Measurements from ENCODE around the gene CDH4.
"Not testable (repeated sequence)": the region's sequence is repeated elsewhere in the genome, so short reads cannot be mapped to it uniquely, and the experiment has no call there.

CDH4 gene

DNA sequence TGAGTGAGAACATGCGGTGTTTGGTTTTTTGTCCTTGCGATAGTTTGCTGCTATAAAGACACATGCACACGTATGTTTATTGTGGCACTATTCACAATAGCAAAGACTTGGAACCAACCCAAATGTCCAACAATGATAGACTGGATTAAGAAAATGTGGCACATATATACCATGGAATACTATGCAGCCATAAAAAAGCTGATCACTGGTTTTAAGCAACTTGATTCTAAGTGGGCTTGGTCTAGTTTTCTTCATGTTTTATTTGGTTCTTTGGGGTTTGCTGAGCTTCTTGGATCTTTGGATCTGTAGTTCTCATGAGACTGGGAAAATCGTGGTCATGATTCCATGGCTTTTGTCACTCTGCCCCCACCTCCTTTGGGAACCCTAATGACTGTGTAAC is 227.4 kb downstream of the CDH4 start:
- in situ Hi-C loops (cut with HindIII; ENCODE audit: low sequenced_read_pairs) = not testable (repeated sequence)

DNA sequence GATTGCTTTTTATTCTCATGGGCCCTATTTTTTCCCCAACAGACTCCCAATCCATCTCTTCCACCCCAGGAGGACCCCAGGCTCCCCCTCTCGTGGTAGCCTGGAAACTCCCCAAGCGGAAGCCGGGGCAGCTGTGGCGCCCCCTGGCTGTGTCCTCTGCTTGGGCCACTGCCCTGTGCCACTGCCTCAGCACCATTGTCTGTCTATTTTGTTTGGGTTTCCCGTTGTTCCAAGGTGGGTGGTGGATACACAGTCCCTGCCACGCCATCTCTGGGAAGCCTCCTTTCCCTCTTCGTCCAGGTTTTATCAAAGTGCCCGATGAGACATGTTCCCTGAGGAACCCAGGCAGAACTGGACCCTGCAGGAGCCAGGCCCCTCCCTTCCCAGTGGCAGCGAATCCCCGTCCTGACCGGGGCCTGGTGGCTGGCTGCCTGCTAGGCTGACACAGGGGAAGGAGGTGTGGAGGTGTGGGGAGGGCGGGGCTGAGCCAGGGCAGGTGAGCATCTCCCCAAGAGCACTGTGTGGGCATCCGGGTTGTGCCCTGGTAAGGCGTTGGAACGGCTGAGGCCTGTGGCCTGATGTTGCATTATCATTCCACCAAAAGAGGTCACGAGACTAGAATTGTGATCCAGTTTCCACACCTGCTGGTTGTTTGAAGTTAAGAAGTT is 228.2 kb downstream of the CDH4 start:
- in situ Hi-C loops (cut with HindIII; ENCODE audit: low sequenced_read_pairs) = no loop called here

DNA sequence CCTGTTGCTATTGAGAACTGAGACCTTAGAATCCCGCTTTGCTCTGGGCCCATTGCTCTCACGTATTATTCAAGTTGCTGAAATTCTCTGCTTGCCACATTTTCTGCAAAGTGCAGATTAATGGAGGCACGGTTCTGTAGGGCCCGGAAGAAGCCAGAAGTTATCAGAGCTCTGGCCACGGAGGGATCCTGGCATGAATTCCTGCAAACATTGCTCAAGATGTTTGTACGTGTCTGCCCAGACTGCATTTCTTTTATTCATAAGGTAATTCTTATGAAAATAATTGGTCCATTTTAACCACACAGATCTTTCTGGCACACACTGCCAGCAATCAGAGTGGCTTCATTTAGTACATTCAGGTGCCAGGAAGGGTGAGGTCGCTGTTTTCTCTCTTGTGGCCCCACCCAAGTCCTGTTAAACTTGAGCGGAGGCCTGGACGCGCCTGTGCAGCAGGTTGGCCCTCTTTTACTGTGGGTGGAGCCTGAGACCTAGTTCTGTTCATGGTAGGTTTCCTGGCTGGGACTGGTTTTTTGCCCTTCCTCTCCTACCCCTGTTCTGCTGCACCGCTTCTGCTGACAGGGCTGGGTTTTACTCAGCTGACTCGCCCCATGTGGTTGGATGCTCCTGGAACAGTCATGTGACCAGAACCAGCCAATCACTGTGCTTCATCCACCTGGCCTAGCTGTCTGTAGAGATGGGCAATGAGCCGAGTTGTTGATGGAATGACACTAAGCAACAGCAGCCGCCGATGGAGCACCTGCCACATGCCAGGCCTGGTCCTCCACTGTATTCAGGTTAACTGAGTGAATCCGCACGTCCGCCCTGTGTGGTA is 230.2 kb downstream of the CDH4 start:
- in situ Hi-C loops (cut with HindIII; ENCODE audit: low sequenced_read_pairs) = no loop called here

DNA sequence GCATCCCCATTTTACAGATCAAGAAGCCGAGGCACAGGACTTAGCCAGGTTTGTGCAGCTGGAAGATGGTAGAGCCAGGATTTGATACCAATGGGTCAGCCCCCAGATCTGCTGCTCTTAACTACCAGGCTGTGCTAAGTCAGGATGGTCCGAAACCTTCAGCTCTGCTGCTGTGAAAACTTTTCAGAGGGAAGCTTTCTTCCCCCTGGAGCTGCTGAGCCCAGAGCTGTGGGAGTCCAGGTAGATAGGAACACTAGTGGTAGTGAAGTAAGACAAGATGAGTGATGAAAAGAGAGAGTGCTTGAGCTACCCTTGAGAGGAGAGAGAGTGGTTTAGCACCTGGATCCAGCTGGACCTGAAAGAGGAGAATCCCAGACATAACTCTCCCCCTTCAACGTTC is 230.8 kb downstream of the CDH4 start:
- in situ Hi-C loops (cut with HindIII; ENCODE audit: low sequenced_read_pairs) = no loop called here

DNA sequence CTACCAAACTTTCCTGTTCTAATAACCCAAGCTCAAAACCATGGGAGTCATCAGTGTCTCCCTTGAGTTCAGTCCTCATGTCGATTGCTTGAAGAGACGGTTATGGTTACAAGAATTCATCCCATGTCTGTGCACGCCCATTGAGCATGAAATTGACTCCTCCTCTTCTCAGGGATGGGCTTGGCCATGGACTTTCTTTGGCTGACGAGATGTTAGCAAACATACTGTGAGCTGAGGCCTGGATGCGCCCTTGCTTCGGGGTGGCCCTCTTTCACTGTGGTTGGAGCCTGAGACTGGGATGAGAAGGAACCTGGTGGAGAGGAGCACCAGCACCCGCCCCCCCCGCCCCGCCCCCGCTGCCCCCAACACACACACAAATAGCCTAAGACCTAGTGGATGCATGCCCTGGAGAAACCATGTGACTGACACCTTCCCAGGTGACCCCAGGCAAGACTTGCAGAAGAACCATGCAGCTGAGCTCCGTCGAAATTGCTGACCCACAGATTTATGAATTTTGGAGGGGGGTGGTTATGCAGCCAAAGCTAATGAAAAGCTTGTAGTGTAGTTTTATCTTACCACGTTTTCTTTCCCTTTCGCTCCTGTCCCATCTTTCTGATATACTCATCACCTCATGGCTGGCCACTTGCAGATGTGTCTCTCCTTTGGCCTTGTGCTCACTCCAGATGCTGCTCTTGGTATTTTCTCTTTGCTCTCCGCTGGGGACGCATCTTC is 231.4 kb downstream of the CDH4 start:
- in situ Hi-C loops (cut with HindIII; ENCODE audit: low sequenced_read_pairs) = no loop called here

DNA sequence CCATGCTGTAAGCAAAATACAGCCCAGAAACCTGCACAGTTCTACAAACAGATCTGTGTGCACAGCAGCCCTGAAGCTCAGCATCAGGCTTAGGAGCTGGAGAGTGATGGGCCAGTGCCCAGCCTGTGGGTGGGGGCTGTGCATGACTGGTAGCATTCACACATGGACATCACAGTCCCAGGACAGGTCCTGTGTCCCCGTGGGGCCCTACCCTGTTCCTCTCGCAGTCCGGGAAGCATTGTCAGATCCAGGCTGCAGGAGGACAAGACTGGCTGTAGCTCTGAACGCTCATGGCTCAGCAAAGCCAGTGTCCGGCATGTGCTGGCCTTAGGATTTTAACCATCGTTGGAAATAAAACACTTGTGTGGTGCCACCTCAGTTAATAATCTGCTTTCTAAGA is 234.1 kb downstream of the CDH4 start:
- in situ Hi-C loops (cut with HindIII; ENCODE audit: low sequenced_read_pairs) = no loop called here

DNA sequence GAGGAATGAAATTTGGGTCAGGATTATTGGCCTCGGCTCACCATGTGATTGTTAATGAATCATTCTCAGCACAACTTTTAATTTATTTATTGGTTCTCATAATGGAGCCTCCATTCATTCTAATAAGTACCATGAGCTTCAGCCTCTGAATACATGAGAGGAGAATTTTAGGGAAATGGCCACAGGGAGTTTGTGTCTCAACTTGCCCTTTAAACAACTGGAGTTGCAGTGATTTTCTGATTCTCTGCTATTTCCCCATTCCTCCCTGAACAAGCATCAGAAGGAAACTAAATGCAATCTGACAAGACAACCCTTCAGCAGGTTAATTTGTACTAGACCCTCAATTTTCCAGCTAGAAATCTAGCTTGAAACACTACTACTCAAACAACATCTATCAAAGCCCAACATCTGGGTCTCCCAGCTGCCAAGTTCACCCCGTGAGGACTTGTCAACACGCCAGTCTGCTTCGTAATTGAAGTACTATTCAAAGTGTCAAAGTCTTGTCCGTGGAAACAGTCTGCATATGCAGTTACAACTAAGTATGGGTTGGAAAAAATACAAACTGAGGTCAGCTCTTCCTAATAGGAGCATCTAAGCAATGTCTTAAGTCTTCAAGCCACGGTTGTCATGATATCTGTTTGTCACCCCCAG is 235.4 kb downstream of the CDH4 start:
- in situ Hi-C loops (cut with HindIII; ENCODE audit: low sequenced_read_pairs) = no loop called here

DNA sequence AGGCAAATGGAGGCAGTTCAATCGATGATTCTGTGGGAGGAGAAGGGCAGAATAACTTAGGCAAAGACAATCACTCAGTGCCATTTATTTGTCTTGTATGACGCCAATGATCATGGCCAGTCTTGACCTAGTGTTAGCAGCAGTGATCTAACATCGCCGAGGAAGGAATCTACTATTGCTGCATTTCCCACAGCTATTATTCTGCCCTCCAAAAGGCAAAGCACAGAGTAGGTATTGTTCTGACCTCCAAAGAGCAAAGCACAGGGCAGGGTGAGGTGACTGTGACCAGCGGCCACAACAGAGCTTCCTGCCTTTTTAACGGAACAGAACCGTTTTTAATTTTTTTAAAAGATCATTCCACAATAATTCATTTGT is 235.9 kb downstream of the CDH4 start:
- in situ Hi-C loops (cut with HindIII; ENCODE audit: low sequenced_read_pairs) = no loop called here

DNA sequence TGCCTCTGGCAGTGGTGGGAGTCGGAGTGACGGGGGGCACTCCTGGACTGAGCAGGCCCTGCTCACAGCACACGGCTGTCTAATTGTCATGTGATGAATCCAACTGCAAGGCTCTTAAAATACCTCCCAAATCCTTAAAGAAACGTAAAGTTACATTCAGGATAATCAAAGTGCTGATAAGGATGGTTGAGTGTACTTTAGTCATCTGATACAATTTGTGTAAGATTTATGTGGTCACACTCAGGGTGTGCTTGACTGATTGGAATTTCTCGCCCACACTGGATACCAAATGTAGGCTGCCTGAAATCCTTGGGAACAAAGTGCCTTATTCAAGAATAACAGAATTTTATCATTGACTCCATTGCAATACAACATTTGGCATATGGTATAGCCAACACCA is 238.7 kb downstream of the CDH4 start:
- in situ Hi-C loops (cut with HindIII; ENCODE audit: low sequenced_read_pairs) = no loop called here

DNA sequence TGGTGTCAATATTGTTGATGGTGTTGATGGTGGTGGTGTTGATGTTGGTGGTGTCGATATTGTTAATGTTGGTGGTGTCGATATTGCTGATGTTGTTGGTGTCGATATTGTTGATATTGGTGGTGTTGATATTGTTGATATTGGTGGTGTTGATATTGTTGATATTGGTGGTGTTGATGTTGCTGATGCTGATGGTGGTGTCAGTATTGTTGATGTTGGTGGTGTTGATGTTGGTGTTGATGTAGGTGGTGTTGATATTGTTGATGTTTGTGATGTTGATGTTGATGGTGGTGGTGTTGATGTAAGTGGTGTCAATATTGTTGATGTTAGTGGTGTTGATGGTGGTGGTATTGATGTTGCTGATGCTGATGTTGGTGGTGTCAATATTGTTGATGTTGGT is 240.0 kb downstream of the CDH4 start:
- in situ Hi-C loops (cut with HindIII; ENCODE audit: low sequenced_read_pairs) = no loop called here

DNA sequence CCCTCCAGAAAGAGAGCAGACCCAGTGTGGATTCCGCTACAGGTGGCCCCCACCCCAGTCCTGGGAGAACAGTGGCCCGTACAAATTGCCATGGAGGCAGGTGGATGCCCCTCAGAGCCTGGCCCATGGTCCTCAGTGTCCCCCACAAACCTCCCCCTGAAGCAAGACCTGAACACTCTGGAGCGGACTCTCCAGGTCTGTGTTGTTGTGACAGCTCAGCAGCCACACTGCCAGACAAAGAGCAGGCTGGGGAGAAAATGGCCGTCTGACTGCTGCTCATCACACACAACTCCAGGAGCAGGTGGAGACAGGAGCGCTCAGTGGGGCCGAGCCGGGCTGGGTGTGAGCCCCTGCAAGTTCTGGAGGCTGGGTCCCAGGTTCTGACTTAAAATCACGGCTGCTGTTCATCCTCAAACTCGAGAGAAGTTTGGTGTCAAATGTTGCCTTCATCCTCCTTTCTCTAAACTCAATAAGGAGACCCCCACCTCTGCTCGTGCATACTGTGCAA is 241.8 kb downstream of the CDH4 start:
- in situ Hi-C loops (cut with HindIII; ENCODE audit: low sequenced_read_pairs) = no loop called here

DNA sequence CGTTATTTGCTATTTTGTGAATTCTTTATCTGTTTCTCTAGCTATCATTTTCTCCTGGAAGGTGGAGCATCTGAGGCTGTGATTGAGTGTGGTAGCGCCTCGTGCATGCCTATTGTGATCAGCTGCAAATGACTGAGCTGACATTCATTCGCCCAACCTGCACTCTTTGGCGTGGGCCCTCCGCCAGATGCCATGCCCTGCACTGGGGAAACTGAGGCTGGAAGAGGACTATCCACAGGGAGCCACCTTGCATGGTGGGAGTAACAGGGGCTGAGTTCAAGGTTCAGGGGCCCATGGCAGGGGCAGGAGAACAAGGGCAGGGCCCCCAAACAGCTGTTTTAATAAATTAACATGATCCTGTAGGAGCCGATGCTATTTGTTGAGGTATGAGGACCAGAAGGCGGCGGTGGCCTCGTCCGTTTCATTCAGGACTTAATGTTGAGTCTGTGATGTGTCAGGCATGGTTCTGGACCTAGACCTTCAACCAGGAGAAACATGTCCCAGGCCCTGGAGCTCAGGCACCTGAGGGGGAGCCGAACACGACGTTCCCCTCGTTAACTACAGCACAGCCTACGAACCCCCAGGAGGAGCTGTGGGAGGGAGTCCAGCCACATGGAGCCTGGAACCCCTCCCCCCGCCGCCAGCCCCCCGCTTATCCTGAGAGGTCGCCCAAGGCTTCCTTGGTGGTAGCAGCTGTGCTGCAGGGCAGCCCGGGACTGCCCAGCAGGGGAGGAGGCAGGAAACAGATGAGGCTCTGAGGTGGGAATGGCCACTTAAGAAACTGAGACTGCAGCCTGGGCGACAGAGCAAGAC is 242.9 kb downstream of the CDH4 start:
- in situ Hi-C loops (cut with HindIII; ENCODE audit: low sequenced_read_pairs) = no loop called here

DNA sequence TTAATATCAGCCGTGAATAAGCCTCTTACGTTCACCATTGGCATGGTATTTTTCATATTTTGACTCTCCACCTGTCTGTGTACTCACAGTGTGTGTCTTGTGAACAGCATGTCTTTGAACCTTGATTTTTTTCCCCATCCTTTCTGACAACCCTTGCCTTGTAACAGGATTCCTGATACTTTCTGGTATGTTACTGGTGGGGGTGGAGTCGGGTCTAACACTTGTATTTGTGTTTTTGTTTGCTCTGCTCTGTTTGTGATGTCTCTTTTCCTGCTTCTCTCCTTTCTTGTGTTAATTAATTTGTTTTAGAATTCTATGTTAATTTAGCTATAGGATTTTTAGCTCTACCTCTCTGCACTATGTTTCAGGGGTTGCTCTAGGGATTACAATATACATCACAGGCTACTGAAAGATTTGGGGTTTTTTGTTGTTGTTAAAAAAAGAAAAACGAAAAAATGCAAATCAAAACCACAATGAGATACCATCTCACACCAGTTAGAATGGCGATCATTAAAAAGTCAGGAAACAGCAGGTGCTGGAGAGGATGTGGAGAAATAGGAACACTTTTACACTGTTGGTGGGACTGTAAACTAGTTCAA is 245.1 kb downstream of the CDH4 start:
- in situ Hi-C loops (cut with HindIII; ENCODE audit: low sequenced_read_pairs) = no loop called here

DNA sequence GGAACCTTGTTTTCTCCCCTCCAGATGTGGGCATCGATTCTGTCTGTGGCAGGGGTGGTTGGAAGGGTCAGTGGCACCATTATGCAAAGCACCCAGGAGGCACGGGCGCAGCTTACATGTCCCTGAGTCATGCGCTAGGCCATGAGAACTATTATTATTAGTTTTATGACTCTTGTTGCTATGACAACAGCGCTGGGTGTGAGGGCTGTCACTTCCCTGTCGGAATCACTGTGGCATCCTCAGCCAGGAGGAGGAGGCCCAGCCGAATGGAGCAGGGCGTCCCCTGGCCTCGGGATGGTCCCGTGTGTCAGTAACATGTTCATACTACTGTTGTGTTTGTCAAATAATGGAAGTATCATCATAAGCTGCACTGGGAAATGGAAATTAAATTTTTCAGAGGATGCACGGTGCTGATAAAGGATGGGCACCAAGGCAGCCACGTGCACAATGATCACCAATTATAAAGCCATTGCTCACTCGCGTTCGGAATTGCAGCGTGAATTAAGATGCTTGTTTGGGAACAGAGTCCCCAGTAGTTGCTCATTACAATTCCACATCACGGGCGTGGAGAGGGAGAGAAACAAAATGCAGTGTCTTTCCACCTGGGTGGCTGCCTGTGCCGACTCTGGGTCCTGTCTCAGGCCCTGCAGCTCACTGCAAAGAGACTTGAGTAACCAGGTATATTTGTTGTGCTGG is 247.9 kb downstream of the CDH4 start:
- in situ Hi-C loops (cut with HindIII; ENCODE audit: low sequenced_read_pairs) = no loop called here

DNA sequence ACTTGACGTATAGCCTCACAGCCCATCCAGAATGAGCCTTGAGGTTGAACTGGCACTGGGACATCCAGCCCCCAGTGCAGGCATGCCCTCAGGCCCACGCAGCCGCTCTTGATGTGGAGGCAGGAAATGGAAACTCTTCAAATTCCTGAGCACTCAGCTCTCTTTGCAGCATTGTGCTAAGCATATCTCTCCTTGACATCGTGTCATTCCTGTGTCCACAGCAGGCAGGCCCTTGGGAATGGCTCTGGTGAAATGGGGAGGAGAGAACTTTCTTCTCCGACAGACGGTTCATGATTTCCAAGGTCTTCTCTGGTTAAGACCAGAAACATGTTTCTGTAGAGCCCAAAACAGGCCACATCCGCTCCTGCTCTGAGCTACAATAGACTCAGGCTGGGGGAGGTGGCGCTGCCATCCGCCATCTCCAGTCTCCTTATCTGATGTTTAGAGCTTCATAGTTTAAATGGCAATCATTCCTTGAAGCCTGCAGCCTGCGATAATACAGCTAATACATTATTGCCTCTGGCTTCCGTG is 248.8 kb downstream of the CDH4 start:
- in situ Hi-C loops (cut with HindIII; ENCODE audit: low sequenced_read_pairs) = no loop called here

DNA sequence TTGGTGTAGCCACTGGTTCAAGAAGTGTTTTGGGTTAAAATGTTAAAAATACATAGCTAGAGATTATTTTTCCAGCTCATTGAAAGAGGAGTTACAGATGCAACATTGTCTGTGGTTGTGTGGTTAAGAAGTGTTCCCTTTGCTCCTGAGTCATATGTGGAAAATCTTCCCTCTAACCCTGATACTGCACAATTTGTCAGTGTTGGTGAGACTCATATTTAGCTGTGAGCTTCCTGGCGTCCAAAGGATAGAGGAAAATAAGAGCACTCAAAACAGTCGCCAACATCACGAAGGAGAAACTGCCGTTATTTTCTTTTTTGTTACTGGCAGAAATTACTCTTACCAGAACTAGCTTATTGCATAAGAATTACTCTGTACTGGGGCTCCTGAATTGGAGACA is 250.4 kb downstream of the CDH4 start:
- in situ Hi-C loops (cut with HindIII; ENCODE audit: low sequenced_read_pairs) = no loop called here

DNA sequence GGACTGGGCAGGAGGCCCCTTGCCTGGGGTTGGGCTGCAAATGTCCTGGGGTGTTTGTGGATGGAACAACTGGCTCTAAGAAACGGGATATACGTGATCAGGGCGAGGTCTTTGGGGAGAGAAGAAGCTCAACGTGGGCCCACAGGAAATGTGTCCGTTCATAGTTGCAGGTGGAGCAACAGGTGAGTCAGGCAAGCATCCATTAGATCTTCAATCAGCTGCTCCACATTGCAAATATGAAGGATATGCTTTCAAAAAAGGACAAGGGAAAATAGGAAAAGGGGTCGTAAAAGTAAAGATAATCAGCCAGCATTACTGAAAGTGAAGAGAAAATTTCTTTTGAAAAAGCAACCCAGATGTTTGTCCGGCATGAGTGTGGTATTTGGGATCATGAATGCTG is 251.0 kb downstream of the CDH4 start:
- in situ Hi-C loops (cut with HindIII; ENCODE audit: low sequenced_read_pairs) = no loop called here

DNA sequence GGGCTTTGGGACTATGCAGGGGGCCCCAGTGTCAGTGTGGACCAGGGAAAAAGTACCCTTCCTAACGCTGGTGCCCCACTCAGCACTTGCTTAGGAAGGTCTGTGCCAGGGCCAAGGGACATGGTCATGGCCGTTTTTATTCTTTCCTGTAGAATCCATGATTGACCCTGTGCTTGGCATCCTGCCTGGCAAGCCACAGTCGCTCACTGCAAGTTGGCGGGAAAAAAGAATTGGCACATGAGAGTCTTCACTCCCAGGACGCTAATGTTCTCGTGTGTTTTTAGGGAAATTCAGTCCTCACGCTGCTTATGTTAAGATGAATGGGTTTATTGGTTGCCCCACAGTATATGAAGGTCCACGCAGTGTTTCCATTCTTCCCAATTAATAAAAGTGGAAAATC is 253.4 kb downstream of the CDH4 start:
- in situ Hi-C loops (cut with HindIII; ENCODE audit: low sequenced_read_pairs) = no loop called here

DNA sequence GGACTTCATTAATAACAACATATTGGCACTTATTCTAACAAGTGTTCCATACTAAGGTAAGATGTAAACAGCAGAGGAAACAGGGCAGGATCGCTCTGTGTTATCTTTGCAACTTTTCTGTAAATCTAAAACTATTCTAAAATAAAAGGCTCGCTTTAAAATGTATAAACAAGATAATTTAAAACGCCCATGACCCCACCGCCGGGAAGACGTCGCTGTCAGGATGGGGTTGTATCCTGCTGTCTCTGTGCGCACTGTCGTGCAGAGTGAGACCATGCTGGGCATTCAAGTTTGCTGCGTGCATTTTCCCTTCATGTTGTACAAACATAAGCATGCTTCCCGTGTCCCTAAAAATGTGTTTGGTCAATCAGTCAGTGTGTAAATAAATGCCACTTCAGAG is 255.7 kb downstream of the CDH4 start:
- in situ Hi-C loops (cut with HindIII; ENCODE audit: low sequenced_read_pairs) = no loop called here
